Fibroblast of skin of back (primary cell): ENCODE measurements around the gene APOO.

Experiments used
- DNase-seq: peaks from one replicate; pipeline ENCODE4 v3.0.0-alpha.2; 2013

The APOO gene

DNA sequence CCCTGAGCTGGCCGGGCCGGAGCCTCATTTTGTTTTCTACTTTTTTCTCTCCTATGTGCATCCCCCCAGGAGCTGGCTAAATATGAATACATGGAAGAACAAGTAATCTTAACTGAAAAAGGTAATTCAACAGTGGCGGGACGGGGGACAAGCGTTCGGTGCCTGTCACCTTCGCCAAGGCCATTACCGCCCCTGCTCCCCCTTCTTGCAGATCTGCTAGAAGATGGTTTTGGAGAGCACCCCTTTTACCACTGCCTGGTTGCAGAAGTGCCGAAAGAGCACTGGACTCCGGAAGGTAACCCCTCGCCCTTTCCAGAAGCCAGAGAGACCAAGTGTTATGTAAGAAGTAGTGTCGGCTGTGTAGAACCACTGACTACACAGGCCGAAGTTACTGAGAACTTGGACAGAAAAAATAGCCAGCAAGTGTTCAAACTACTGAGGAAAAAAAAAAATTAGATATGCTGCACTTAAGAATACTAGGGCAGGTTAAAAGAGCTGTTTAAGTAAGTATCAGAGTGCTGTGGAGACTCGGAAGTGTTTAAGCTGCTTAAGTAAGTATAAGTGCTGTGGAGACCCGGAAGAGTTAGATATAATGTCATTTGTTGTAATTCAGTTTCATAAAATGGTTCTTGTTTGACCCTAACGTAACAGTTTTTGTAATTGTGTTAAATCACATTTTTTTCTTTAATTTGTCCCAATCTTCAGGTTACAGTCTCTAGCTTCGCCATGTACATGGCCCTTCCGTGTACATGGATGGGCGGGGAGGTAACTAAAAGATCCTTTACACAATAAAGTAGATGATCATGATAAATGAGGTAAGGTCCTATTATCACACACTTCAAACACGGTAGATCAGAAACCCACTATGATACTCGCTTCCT is 123.9 kb downstream of the APOO start:
- no peak for DNase-seq
